HG03060 (cell line): ENCODE results near the gene GIPC3.

Experiments
- ATAC-seq: cut with Tn5 transposase; IDR thresholded peaks from one replicate; pipeline ENCODE4 v1.9.1; 2021; ENCODE audit warnings: low read depth, moderate number of reproducible peaks; ENCODE audit not compliant: unreplicated experiment

Gene GIPC3, protein sequence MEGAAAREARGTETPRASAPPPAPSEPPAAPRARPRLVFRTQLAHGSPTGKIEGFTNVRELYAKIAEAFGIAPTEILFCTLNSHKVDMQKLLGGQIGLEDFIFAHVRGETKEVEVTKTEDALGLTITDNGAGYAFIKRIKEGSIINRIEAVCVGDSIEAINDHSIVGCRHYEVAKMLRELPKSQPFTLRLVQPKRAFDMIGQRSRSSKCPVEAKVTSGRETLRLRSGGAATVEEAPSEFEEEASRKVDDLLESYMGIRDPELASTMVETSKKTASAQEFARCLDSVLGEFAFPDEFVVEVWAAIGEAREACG

GRCh38 chr19:3585301-3586126 is at the start of gene GIPC3:
Gene GIPC3, plus strand, starts transcription at chr19:3585478. Its CDS starts 120 bp downstream, at chr19:3585598.
- ATAC-seq: no peak

DNA sequence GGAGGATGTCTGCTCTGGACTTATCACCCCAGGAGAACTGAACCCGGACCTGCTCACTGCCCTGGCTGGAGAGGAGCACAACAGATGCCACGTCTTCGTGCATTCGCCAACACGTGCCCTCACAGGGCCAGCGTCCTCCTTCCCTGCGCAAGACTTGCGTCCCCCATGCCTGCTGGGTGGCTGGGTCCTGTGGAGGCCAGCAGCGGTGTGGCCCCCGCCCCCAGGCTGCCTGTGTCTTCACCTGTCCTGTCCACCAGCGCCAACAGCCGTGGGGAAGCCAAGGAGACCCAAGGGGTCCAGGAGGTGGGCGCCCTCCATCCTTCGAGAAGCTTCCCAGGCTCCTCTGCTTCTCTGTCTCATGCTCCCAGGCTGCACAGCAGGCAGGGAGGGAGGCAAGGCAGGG is 49.7 kb upstream of the GIPC3 start:
- no peak for ATAC-seq

- no peak for ATAC-seq
Measured at GRCh38 chr19:3535981-3536380, 49.3 kb upstream of the GIPC3 start.

DNA sequence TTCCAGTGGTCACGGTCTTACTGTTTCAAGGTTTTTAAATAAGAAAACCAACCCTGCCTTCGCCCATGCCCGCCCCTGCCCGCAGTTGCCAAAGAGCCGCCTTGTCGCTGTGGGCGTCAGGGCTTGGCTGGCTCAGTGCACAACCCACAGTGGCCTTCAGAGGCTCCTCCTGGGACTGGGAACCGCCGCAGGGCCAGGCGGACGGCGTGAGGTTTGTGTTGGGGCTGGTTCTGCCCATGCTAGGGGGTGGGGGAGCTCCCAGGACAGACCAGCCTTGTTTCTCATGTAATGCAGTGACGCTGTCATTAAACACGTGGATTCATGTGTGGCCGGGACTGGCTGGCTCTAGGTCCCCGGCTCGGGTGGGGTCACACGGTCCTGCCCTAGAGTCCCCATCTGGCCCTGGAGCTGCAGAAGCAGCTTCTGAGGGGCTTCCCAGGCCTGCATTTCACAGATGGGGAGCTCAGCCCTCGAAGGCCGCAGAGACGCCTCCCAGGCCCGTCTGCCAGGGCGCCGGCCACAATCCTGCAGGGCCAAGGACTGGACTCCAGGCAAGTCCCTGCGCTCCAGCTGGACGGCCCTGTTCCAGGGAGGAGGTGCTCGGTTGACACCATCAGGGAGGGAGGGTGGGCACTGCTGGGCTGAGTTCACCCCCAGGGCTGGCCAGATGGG is 48.7 kb upstream of the GIPC3 start:
- no peak for ATAC-seq

GRCh38 chr19:3537101-3537437 is 48.2 kb upstream of the GIPC3 start:
- no peak for ATAC-seq

- ATAC-seq: no peak
Measured at GRCh38 chr19:3537438-3538240, 47.6 kb upstream of the GIPC3 start.

- ATAC-seq: no peak
Measured at GRCh38 chr19:3538258-3538929, 46.9 kb upstream of the GIPC3 start.

- ATAC-seq: no peak
Measured at GRCh38 chr19:3538965-3539755, 46.1 kb upstream of the GIPC3 start, which contains the start of gene TEKTIP1. Gene TEKTIP1, plus strand, starts transcription at chr19:3539174. Its CDS starts 4 bp downstream, at chr19:3539178.

DNA sequence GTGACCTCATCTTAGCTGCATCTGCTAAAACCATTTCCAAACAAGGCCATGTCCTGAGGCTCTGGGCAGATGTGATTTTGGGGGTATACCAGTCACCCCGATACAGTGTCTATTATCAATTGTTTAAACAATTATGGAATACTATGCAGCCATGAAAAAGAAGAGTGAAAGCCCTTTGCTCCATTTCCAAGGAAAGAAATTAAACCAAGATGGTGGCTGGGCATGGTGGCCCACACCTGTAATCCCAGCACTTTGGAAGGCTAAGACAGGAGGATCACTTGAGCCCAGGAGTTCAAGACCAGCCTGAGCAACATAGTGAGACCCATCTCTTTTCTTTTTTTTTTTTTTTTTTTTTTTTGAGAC is 45.5 kb upstream of the GIPC3 start:
- ATAC-seq: no peak

- no peak for ATAC-seq
Measured at GRCh38 chr19:3543150-3544057, 41.9 kb upstream of the GIPC3 start.

- ATAC-seq: no peak
Measured at GRCh38 chr19:3544058-3544376, 41.3 kb upstream of the GIPC3 start.

- ATAC-seq: no peak
Measured at GRCh38 chr19:3544742-3545668, 40.3 kb upstream of the GIPC3 start.

DNA sequence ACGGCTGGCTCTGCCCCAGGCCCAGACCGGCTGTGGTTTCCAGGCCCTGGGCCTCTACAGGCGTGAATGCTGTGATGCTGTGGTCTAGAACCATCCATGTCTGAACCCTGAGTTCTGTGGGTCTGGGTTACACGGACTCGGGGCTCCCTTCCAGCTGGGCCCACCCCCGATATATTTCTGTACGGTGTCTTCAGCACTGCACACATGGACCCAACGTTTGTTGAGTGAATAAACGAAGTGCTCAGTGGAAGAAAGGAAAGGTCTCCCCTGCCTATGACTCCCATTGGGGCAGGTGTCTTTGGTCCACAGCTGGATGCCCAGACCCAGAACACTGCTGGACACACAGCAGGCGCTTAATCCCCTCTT is 39.6 kb upstream of the GIPC3 start:
- no peak for ATAC-seq

DNA sequence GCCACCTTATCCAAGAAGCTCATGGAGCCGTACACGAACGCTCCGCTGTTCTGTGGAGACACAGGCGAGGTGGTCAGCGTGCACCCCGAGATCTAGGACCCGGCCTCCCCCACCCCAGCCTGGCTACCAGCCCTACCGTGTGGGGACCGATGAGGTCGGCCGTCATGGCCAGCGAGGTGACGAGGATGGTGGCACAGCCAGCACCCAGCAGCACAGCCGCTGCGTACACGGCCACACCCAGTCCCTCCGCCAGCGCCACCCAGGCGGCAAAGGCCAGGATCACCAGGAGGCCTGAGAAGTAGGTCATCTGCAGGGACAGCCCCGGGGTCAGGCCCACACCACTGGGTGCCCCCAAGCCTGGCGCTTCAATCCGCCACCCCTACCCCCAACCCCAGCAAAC is 39.2 kb upstream of the GIPC3 start:
- ATAC-seq: no peak

GRCh38 chr19:3547301-3547731 is 38.0 kb upstream of the GIPC3 start:
- no peak for ATAC-seq

DNA sequence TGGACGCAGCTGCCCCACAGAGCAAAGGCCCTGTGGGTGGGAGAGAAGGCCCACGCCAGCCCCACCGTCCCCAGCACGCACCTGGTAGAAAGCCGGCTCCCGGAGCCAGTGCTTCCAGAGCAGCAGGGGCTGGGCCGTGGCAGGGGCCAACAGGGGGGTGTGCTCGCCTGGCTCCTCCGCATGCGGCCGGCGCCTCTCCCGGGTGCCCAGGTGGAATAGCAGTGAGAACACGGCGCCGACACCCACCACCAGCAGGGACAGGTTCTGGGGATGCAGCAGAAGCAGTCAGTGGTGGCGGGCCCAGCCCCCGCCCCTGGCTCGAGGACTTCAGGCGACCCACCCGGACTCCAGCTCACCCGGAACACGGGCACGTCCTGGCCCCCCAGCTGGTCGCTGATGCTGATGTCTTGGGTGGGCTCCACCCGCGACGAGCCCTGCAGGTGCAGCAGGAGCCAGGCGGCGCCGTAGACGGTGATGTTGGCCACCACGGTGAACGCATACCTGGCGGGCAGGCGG is 37.5 kb upstream of the GIPC3 start:
- ATAC-seq: no peak

GRCh38 chr19:3548606-3549005 is 36.7 kb upstream of the GIPC3 start:
- no peak for ATAC-seq
